HFF-Myc (cell line): ENCODE data around the gene CSNK2A2.

ENCODE experiments used
- DNase-seq: peaks from one replicate; pipeline ENCODE4 v3.0.0-alpha.2; 2011; ENCODE audit warnings: low read depth; ENCODE audit errors: extremely low read depth
- H3K4me3 ChIP-seq: replicated peaks from 2 replicates; pipeline ENCODE4 v1.5.1; 2011; ENCODE audit warnings: low read depth, mild to moderate bottlenecking, control low read depth, low read length
- CTCF ChIP-seq: IDR thresholded peaks from 2 replicates; pipeline ENCODE4 v1.5.1; 2012; ENCODE audit warnings: mild to moderate bottlenecking, low read depth, low read length, control low read depth; ENCODE audit errors: missing control alignments

Gene CSNK2A2

DNA sequence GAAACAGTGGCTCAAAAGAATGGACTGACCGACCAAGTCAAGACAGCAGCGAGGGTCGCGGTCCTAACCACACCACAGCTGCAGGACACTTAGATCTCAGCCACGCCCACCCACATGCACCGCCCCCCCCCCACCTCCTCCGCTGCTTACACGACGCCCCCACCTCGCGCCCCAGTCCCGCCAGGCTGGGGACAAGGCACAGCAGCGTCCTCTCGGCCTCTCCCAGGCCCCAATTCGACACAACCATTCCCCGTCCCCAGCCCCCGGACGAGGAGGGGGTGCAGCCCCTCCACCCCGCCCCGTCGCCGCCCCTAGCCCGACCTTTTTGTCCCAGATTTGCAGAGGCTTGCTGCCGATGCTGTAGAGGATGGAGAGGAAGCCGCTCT, 69.2 kb downstream of the CSNK2A2 start:
- DNase-seq, result no peak
- TF ChIP-seq CTCF, result no peak
- H3K4me3 ChIP-seq, result peak overlapping the region; percentile 88

GRCh38 chr16:58128181-58128631, 69.7 kb downstream of the CSNK2A2 start:
- no peak for TF ChIP-seq CTCF
- H3K4me3 ChIP-seq, result peak overlapping the region; percentile 88
- no peak for DNase-seq

GRCh38 chr16:58127634-58128033, 70.3 kb downstream of the CSNK2A2 start:
- peak; percentile 13 for TF ChIP-seq CTCF
- DNase-seq, result no peak

DNA sequence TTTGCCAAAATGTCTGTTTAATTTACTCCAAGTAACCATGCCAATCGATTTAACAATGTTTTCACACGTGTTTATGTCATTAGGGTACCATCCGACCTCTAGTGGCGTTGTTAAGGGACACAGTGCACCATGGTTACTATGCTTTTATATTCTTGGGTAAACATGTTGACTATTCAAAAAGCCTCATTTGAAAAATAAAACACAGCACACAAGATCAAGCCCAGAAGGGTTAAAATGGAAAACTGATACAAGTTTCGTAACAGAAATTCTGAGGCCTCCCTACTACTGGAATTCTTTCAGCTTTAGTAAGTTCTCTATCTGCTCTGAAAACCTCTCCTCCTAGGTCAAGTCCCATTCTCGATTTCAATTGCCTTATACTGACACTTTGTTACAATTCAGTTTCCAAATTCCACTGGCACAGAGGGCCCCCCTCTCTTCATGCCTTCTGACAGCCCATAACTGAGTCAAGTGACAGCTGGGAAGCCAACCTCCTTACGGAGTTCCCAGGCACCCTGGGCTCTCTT, 70.8 kb downstream of the CSNK2A2 start:
- peak overlapping the region; percentile 88 for H3K4me3 ChIP-seq
- TF ChIP-seq CTCF, result peak; percentile 21
- DNase-seq, result peak; percentile 54

More at GRCh38 chr16:58127634-58128033, 70.3 kb downstream of the CSNK2A2 start:
- peak overlapping the region; percentile 88 for H3K4me3 ChIP-seq

GRCh38 chr16:58126451-58126961, 71.4 kb downstream of the CSNK2A2 start:
- DNase-seq, result no peak
- peak overlapping the region; percentile 88 for H3K4me3 ChIP-seq
- no peak for TF ChIP-seq CTCF

DNA sequence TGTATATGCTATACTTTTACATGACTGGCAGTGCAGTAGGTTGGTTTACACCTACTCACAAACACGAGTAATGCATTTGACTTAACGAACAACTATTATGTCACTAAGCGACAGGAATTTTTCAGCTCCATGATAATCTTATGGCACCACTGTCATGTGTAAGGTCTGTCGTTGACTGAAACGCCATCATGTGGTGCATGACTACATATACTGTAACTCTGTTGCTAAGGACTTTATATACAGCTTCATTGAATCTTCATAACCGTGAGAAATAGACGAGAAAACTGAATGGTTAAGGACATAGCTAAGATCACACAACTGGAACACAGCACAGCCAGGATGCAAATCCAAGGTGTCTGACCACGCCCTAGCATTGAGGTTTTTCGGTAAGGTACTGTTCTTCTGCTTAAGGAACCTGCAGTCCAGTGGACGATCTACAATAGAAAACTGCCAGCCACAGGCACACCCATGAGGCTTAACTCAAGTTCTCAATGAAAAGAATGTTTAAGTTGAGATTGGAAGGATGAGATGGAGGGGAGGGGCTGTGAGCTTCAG, 72.0 kb downstream of the CSNK2A2 start:
- no peak overlapping the region for H3K4me3 ChIP-seq
- no peak for TF ChIP-seq CTCF
- no peak for DNase-seq

- H3K4me3 ChIP-seq, result no peak overlapping the region
- TF ChIP-seq CTCF, result no peak
- DNase-seq, result no peak
Measured at GRCh38 chr16:58125041-58125440, 72.9 kb downstream of the CSNK2A2 start.
